ENCODE measurements around the gene FRMD7.

FRMD7 gene

DNA sequence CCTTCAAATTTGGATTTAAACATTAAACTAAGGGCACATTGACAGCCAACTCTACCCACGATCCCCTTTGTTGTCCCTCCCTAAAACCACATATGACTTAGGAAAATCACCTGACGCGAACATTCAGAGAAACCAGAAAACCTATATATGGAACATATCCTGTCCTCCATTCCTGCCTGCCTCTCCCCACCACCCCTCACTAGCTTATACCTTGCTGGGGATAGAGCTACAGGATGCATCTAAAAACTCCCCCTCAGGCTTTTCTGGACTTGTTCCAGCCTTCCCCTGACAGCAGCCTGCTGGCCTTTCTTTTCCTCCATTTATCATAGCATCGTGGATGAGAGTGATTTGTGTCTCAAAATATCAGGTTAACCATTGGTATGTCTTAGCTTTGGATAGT, 96.0 kb downstream of the FRMD7 start:
- no peak for DNase-seq

DNA sequence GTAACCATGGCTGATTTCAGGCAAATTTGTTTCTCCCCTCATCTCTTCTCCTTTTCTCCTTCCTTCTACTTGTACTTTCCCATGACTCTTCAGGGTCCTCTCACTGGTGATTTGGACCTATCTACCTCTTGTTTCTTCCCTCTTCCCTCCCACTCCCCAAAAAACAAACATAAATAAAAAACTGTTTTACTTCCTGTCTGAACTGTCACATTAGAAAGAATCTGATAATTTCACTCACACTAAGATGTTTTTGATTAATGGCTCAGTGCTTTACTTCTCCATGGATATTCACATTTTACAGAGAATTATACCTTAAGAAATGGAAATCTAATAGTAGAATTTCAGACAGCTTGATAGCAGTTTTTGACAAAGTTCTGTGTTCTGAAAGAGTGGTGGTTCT, 97.6 kb downstream of the FRMD7 start:
- no peak for DNase-seq
